ENCODE measurements around the gene VEZT.
A peak's percentile ranks its signal among the peaks of the same experiment; 100 is the strongest.
"Not testable (repeated sequence)": the region's sequence is repeated elsewhere in the genome, so short reads cannot be mapped to it uniquely, and the experiment has no call there.

The VEZT gene

GRCh38 chr12:95229636-95230035 is 12.0 kb downstream of the VEZT start:
- Histone ChIP-seq H2AK5ac (ENCODE audit: low read length) (no peak overlapping the region), H4K8ac (ENCODE audit: low read depth, low read length) (no peak overlapping the region), H3K9ac (ENCODE audit: low read length) (no peak overlapping the region), H2BK5ac (ENCODE audit: low read depth, low read length, poor library complexity) (no peak overlapping the region), H3K18ac (ENCODE audit: low read length) (no peak overlapping the region), H3K36me3 (ENCODE audit: control insufficient read depth in 1 of 2, insufficient read depth in 2 of 2, low read length in 2 of 2) (peaks cover 3 to 6% of the 10 kb centered on the region in 2 experiments), H3K4ac (ENCODE audit: low read depth, low read length) (peak overlapping the region; percentile 89), H3K9me3 (ENCODE audit: insufficient read depth, low read depth, low read length) (no peaks in the 10 kb centered on the region), H2AFZ (ENCODE audit: insufficient read depth, low read length, poor library complexity) (no peak overlapping the region), H3K27ac (ENCODE audit: low read depth, low read length) (no peak overlapping the region), H2BK12ac (ENCODE audit: low read length) (no peak overlapping the region), H4K12ac (ENCODE audit: low read depth, low read length) (no peak overlapping the region), H3K14ac (ENCODE audit: low read length) (no peak overlapping the region), H3K4me1 (ENCODE audit: control insufficient read depth in 1 of 2, insufficient read depth in 2 of 2, low read length in 2 of 2) (no peaks in the 10 kb centered on the region), H3K79me2 (ENCODE audit: control insufficient read depth, insufficient read depth, low read length, poor library complexity) (peaks cover 3% of the 10 kb centered on the region), H3K27me3 (ENCODE audit: insufficient read depth, low read length) (no peaks in the 10 kb centered on the region), H3K79me1 (ENCODE audit: low read length) (no peaks in the 10 kb centered on the region), H4K91ac (ENCODE audit: low read depth, low read length) (no peak overlapping the region), H3K4me3 (ENCODE audit: low read depth, low read length) (no peak overlapping the region), H3K4me2 (ENCODE audit: low read length) (no peak overlapping the region), H3K23ac (ENCODE audit: low read length) (no peak overlapping the region), H2BK120ac (ENCODE audit: insufficient read depth, low read length, poor library complexity) (no peak overlapping the region)
- WGBS (ENCODE audit: extremely low coverage, insufficient coverage, insufficient read length) = no CpG with 5 or more reads among the region's 7 CpGs
- DNase-seq = no peak

- Histone ChIP-seq H4K91ac (ENCODE audit: low read depth, low read length) (no peak overlapping the region), H3K23ac (ENCODE audit: low read length) (no peak overlapping the region), H3K9ac (ENCODE audit: low read length) (no peak overlapping the region), H2BK5ac (ENCODE audit: low read depth, low read length, poor library complexity) (no peak overlapping the region), H3K27ac (ENCODE audit: low read depth, low read length) (no peak overlapping the region), H2AK5ac (ENCODE audit: low read length) (no peak overlapping the region), H2BK120ac (ENCODE audit: insufficient read depth, low read length, poor library complexity) (no peak overlapping the region), H2AFZ (ENCODE audit: insufficient read depth, low read length, poor library complexity) (no peak overlapping the region), H3K27me3 (ENCODE audit: insufficient read depth, low read length) (no peaks in the 10 kb centered on the region), H3K4ac (ENCODE audit: low read depth, low read length) (no peak overlapping the region), H3K79me1 (ENCODE audit: low read length) (no peaks in the 10 kb centered on the region), H3K4me1 (ENCODE audit: control insufficient read depth in 1 of 2, insufficient read depth in 2 of 2, low read length in 2 of 2) (no peaks in the 10 kb centered on the region), H3K14ac (ENCODE audit: low read length) (no peak overlapping the region), H3K79me2 (ENCODE audit: control insufficient read depth, insufficient read depth, low read length, poor library complexity) (peaks cover 3% of the 10 kb centered on the region), H3K18ac (ENCODE audit: low read length) (no peak overlapping the region), H4K12ac (ENCODE audit: low read depth, low read length) (no peak overlapping the region), H3K4me3 (ENCODE audit: low read depth, low read length) (no peak overlapping the region), H3K36me3 (ENCODE audit: control insufficient read depth in 1 of 2, insufficient read depth in 2 of 2, low read length in 2 of 2) (peaks cover 0 to 3% of the 10 kb centered on the region in 2 experiments), H3K4me2 (ENCODE audit: low read length) (no peak overlapping the region), H4K8ac (ENCODE audit: low read depth, low read length) (no peak overlapping the region), H3K9me3 (ENCODE audit: insufficient read depth, low read depth, low read length) (no peaks in the 10 kb centered on the region), H2BK12ac (ENCODE audit: low read length) (no peak overlapping the region)
- no peak for DNase-seq
Observed at GRCh38 chr12:95230313-95230712, 12.7 kb downstream of the VEZT start.

GRCh38 chr12:95231190-95231589 is 13.6 kb downstream of the VEZT start:
- Histone ChIP-seq H4K8ac (ENCODE audit: low read depth, low read length) (no peak overlapping the region), H2BK120ac (ENCODE audit: insufficient read depth, low read length, poor library complexity) (no peak overlapping the region), H2BK5ac (ENCODE audit: low read depth, low read length, poor library complexity) (no peak overlapping the region), H3K27me3 (ENCODE audit: insufficient read depth, low read length) (no peaks in the 10 kb centered on the region), H4K12ac (ENCODE audit: low read depth, low read length) (no peak overlapping the region), H3K79me1 (ENCODE audit: low read length) (no peaks in the 10 kb centered on the region), H3K4me1 (ENCODE audit: control insufficient read depth in 1 of 2, insufficient read depth in 2 of 2, low read length in 2 of 2) (no peaks in the 10 kb centered on the region), H3K4ac (ENCODE audit: low read depth, low read length) (no peak overlapping the region), H3K18ac (ENCODE audit: low read length) (no peak overlapping the region), H2BK12ac (ENCODE audit: low read length) (no peak overlapping the region), H3K27ac (ENCODE audit: low read depth, low read length) (no peak overlapping the region), H2AK5ac (ENCODE audit: low read length) (no peak overlapping the region), H3K23ac (ENCODE audit: low read length) (no peak overlapping the region), H3K36me3 (ENCODE audit: control insufficient read depth in 1 of 2, insufficient read depth in 2 of 2, low read length in 2 of 2) (peaks cover 0 to 3% of the 10 kb centered on the region in 2 experiments), H3K9ac (ENCODE audit: low read length) (no peak overlapping the region), H4K91ac (ENCODE audit: low read depth, low read length) (no peak overlapping the region), H3K9me3 (ENCODE audit: insufficient read depth, low read depth, low read length) (no peaks in the 10 kb centered on the region), H3K14ac (ENCODE audit: low read length) (no peak overlapping the region), H3K4me2 (ENCODE audit: low read length) (no peak overlapping the region), H3K79me2 (ENCODE audit: control insufficient read depth, insufficient read depth, low read length, poor library complexity) (peaks cover 3% of the 10 kb centered on the region), H3K4me3 (ENCODE audit: low read depth, low read length) (no peak overlapping the region), H2AFZ (ENCODE audit: insufficient read depth, low read length, poor library complexity) (no peak overlapping the region)
- DNase-seq = no peak
- no CpG with 5 or more reads among the region's 2 CpGs for WGBS (ENCODE audit: extremely low coverage, insufficient coverage, insufficient read length)

GRCh38 chr12:95234187-95234586 is 16.6 kb downstream of the VEZT start:
- not testable (repeated sequence) for H2BK12ac ChIP-seq (ENCODE audit: low read length); H3K9me3 ChIP-seq (ENCODE audit: insufficient read depth, low read depth, low read length); H3K4me3 ChIP-seq (ENCODE audit: low read depth, low read length); H2AFZ ChIP-seq (ENCODE audit: insufficient read depth, low read length, poor library complexity); H3K4me1 ChIP-seq (ENCODE audit: control insufficient read depth in 1 of 2, insufficient read depth in 2 of 2, low read length in 2 of 2); H4K8ac ChIP-seq (ENCODE audit: low read depth, low read length); H2BK5ac ChIP-seq (ENCODE audit: low read depth, low read length, poor library complexity); H3K79me1 ChIP-seq (ENCODE audit: low read length); H2AK5ac ChIP-seq (ENCODE audit: low read length); H3K4ac ChIP-seq (ENCODE audit: low read depth, low read length); H2BK120ac ChIP-seq (ENCODE audit: insufficient read depth, low read length, poor library complexity); H3K27me3 ChIP-seq (ENCODE audit: insufficient read depth, low read length); H3K23ac ChIP-seq (ENCODE audit: low read length); H4K91ac ChIP-seq (ENCODE audit: low read depth, low read length); DNase-seq; H3K36me3 ChIP-seq (ENCODE audit: control insufficient read depth in 1 of 2, insufficient read depth in 2 of 2, low read length in 2 of 2); H3K18ac ChIP-seq (ENCODE audit: low read length); H3K14ac ChIP-seq (ENCODE audit: low read length); H3K79me2 ChIP-seq (ENCODE audit: control insufficient read depth, insufficient read depth, low read length, poor library complexity); H3K27ac ChIP-seq (ENCODE audit: low read depth, low read length); H4K12ac ChIP-seq (ENCODE audit: low read depth, low read length); H3K9ac ChIP-seq (ENCODE audit: low read length); H3K4me2 ChIP-seq (ENCODE audit: low read length)
- WGBS (ENCODE audit: extremely low coverage, insufficient coverage, insufficient read length) = no CpG with 5 or more reads among the region's 14 CpGs
